ENCODE measurements around the gene TCF12. TPM values are rescaled to one million over a fixed set of nuclear protein-coding genes. Genes with fewer than 3 reads are reported as not detected.

TCF12 gene
- total and polyA plus RNA-seq, 2 of the 8 experiments (the other 6 are each of a cell fraction or from before 2014, with no cell fraction given) = 85.8 to 101 TPM

GRCh38 chr15:57223887-57224286 is 305.4 kb downstream of the TCF12 start:
- no peak overlapping the region for H3K9ac ChIP-seq (replicated peaks in 1 of 4; ENCODE audit: extremely low read depth in 1 of 4, low read depth in 3 of 4, low read length in 3 of 4)
- no peak overlapping the region for H2BK20ac ChIP-seq (ENCODE audit: low read length)
- no peak overlapping the region for H3K4me3 ChIP-seq (ENCODE audit: extremely low read depth in 1 of 4, insufficient read depth in 2 of 4, low read depth in 3 of 4, low read length in 4 of 4)
- H4K8ac ChIP-seq (ENCODE audit: extremely low read depth, insufficient read depth, low read length) = no peak overlapping the region
- no peaks in the 10 kb centered on the region for H3K79me1 ChIP-seq (ENCODE audit: low read depth, low read length)
- H4K5ac ChIP-seq (ENCODE audit: insufficient read length, low read depth, low read length) = no peak overlapping the region
- POLR2A ChIA-PET (ENCODE audit: partially characterized antibody) = interaction anchor here (0.9 to 1.0 kb wide), 2 partner anchors 11 to 47 kb away, joined by 3 read pairs; no protein-coding TSS in a partner anchor
- no peaks in the 10 kb centered on the region for H3K36me3 ChIP-seq (ENCODE audit: control insufficient read depth in 2 of 4, insufficient read depth in 4 of 4, low read length in 3 of 4)
- WGBS, 2 experiments (ENCODE audit: extremely low coverage in 1 of 2, insufficient coverage in 1 of 2, insufficient read length in 1 of 2, insufficient replicate concordance in 2 of 2, low coverage in 1 of 2, low lambda C conversion rate in 2 of 2, missing lambda C conversion rate in 1 of 2) = 95% methylated on average over 2 of the region's 2 CpGs; no CpG with 5 or more reads in 1 of the 2 experiments
- H3K23ac ChIP-seq (ENCODE audit: insufficient read length) = no peak overlapping the region
- no peak overlapping the region for H3K14ac ChIP-seq (ENCODE audit: insufficient read length)
- H4K91ac ChIP-seq (replicated peaks; ENCODE audit: insufficient read length, low read length) = no peak overlapping the region
- H3K27me3 ChIP-seq (replicated peaks in 1 of 4; ENCODE audit: control insufficient read depth in 3 of 4, extremely low read depth in 1 of 4, insufficient read depth in 3 of 4, low read length in 3 of 4) = no peaks in the 10 kb centered on the region
- no peak overlapping the region for H2BK12ac ChIP-seq (ENCODE audit: low read depth, low read length)
- no peaks in the 10 kb centered on the region for H3K9me3 ChIP-seq (ENCODE audit: insufficient read depth in 2 of 2, low read depth in 1 of 2, low read length in 1 of 2)
- no peak overlapping the region for H3K56ac ChIP-seq (replicated peaks; ENCODE audit: insufficient read length, low read depth, low read length)
- H2BK5ac ChIP-seq (ENCODE audit: low read depth, low read length) = no peak overlapping the region
- peaks cover 0 to 3% (median 0%) of the 10 kb centered on the region in 4 experiments; a peak in 1 of 7 replicates for H3K4me1 ChIP-seq (replicated peaks in 1 of 4; ENCODE audit: control insufficient read depth in 3 of 4, insufficient read depth in 4 of 4, low read length in 3 of 4)
- no peak overlapping the region for H3K4ac ChIP-seq (replicated peaks; ENCODE audit: insufficient read length, low read depth, low read length)
- no peak overlapping the region for H2AK5ac ChIP-seq (ENCODE audit: low read depth, low read length)
- H3K23me2 ChIP-seq (ENCODE audit: low read depth, low read length) = no peaks in the 10 kb centered on the region; the same call in 1 of the 2 replicates
- no peak overlapping the region for H3K27ac ChIP-seq (ENCODE audit: low read depth, low read length)
- no peak overlapping the region for H3K18ac ChIP-seq (ENCODE audit: extremely low read depth, low read length)
- no peak overlapping the region for H3K4me2 ChIP-seq (ENCODE audit: insufficient read depth in 1 of 2, low read depth in 2 of 2, low read length in 2 of 2)
- CTCF ChIA-PET (ENCODE audit: partially characterized antibody) = no interaction called here
- DNase-seq (ENCODE audit: low read depth in 1 of 2, low spot score in 2 of 2) (no peak), FAIRE-seq (no peak)
- H4K20me1 ChIP-seq (replicated peaks in 1 of 2; ENCODE audit: control insufficient read depth in 1 of 2, insufficient read depth in 2 of 2, low read length in 2 of 2) = no peaks in the 10 kb centered on the region
- H2BK15ac ChIP-seq (ENCODE audit: low read length) = no peak overlapping the region
- H3K79me2 ChIP-seq (ENCODE audit: control insufficient read depth in 1 of 2, insufficient read depth in 2 of 2, low read length in 2 of 2) = peaks cover 0 to 78% of the 10 kb centered on the region in 2 experiments; a peak in 2 of 4 replicates
- no peak overlapping the region for H2AFZ ChIP-seq (ENCODE audit: low read length)
- no peak overlapping the region for H2BK120ac ChIP-seq (replicated peaks; ENCODE audit: low read depth, low read length)
- TF ChIP-seq SIN3A (conservative IDR thresholded peaks at IDR 0.05 in 1 of 2, IDR thresholded peaks at IDR 0.05 in 1 of 2; ENCODE audit: low read depth in 1 of 2, low read length in 2 of 2) = no peak
- TF ChIP-seq SIX5 (IDR thresholded peaks at IDR 0.05; ENCODE audit: low read depth, low read length) = no peak
- TF ChIP-seq E2F6 (IDR thresholded peaks at IDR 0.05) = no peak
- no peak for TF ChIP-seq NANOG (IDR thresholded peaks at IDR 0.05; ENCODE audit: insufficient read depth, low read depth, low read length, poor library complexity, severe bottlenecking)
- no peak for TF ChIP-seq FOSL1 (IDR thresholded peaks at IDR 0.05; ENCODE audit: insufficient read depth, low read depth, low read length)
- TF ChIP-seq EP300 (IDR thresholded peaks at IDR 0.05; ENCODE audit: borderline replicate concordance in 1 of 2, low read depth in 2 of 2, low read length in 2 of 2) = no peak
- TF ChIP-seq CHD2 (IDR thresholded peaks at IDR 0.05; ENCODE audit: low read length) = no peak
- no peak for TF ChIP-seq ASH2L (IDR thresholded peaks at IDR 0.05; ENCODE audit: low read length)
- no peak for TF ChIP-seq TBP (IDR thresholded peaks at IDR 0.05; ENCODE audit: low read depth, low read length)
- TF ChIP-seq MAFK (IDR thresholded peaks at IDR 0.05; ENCODE audit: low read depth, low read length) = no peak
- TF ChIP-seq, protein P1, sequence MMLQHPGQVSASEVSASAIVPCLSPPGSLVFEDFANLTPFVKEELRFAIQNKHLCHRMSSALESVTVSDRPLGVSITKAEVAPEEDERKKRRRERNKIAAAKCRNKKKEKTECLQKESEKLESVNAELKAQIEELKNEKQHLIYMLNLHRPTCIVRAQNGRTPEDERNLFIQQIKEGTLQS (IDR thresholded peaks at IDR 0.05; ENCODE audit: insufficient read depth, low read depth, low read length) = no peak
- TF ChIP-seq TAF1 (IDR thresholded peaks at IDR 0.05; ENCODE audit: low read depth, low read length) = no peak
- TF ChIP-seq SP4 (IDR thresholded peaks at IDR 0.05; ENCODE audit: low read length) = no peak
